Keratinocyte (primary cell): ENCODE results near the gene SLC19A1. TPM values are rescaled to one million over a fixed set of nuclear protein-coding genes. Genes with fewer than 3 reads are reported as not detected.

Experiments
- DNase-seq: peaks from one replicate; pipeline ENCODE4 v3.0.0-alpha.2; 2011; ENCODE audit warnings: low read depth, missing footprints, low spot score
- FAIRE-seq: peaks from 2 replicates; lab custom pipeline; 2011; peaks lifted over from hg19 to GRCh38; lab: Jason Lieb, UNC
- H2AFZ ChIP-seq: 2 replicates; pipeline ENCODE4 v1.6.0; 2012; ENCODE audit warnings: low read length, control low read depth, inconsistent platforms; ENCODE audit not compliant: control insufficient read depth
- H3K27ac ChIP-seq: 2 replicates; pipeline ENCODE4 v1.5.1; 2011; ENCODE audit warnings: low read length; ENCODE audit not compliant: control insufficient read depth, insufficient read depth
- H3K27me3 ChIP-seq: 3 replicates; pipeline ENCODE4 v1.6.0; 2011; ENCODE audit warnings: low read length; ENCODE audit not compliant: control insufficient read depth, insufficient read depth; ENCODE audit errors: extremely low read depth
- H3K36me3 ChIP-seq, 2 experiments: 2 replicates in 1 of 2; 3 replicates in 1 of 2; pipeline ENCODE4 v1.5.1; 2011; ENCODE audit warnings: low read length in 2 of 2, mild to moderate bottlenecking in 1 of 2; ENCODE audit not compliant: control insufficient read depth in 2 of 2, insufficient read depth in 2 of 2; ENCODE audit errors: extremely low read depth in 1 of 2
- H3K4me1 ChIP-seq: 3 replicates; pipeline ENCODE4 v1.5.1; 2011; ENCODE audit warnings: low read length; ENCODE audit not compliant: control insufficient read depth, insufficient read depth; ENCODE audit errors: extremely low read depth
- H3K4me2 ChIP-seq: 3 replicates; pipeline ENCODE4 v1.6.0; 2011; ENCODE audit warnings: low read depth, low read length; ENCODE audit not compliant: control insufficient read depth, insufficient read depth; ENCODE audit errors: extremely low read depth
- H3K4me3 ChIP-seq, 3 experiments: fragments of 200-600 bp in 1 of 3; sonication (generic) in 1 of 3; 2 replicates in 2 of 3; 3 replicates in 1 of 3; pipeline ENCODE4 v1.5.1; 2011 to 2016; ENCODE audit warnings: low read length in 3 of 3, mild to moderate bottlenecking in 3 of 3, control low read depth in 2 of 3, inconsistent platforms in 1 of 3, low read depth in 1 of 3, mixed read lengths in 1 of 3, mixed run types in 1 of 3, moderate library complexity in 1 of 3; ENCODE audit not compliant: control insufficient read depth in 2 of 3, insufficient read depth in 2 of 3; ENCODE audit errors: extremely low read depth in 1 of 3
- H3K79me2 ChIP-seq: 2 replicates; pipeline ENCODE4 v1.6.0; 2012; ENCODE audit warnings: low read length; ENCODE audit not compliant: control insufficient read depth, insufficient read depth
- H3K9ac ChIP-seq: 3 replicates; pipeline ENCODE4 v1.6.0; 2011; ENCODE audit warnings: low read length; ENCODE audit not compliant: control insufficient read depth, insufficient read depth; ENCODE audit errors: extremely low read depth
- H3K9me1 ChIP-seq: 3 replicates; pipeline ENCODE4 v1.6.0; 2011; ENCODE audit warnings: low read length; ENCODE audit not compliant: control insufficient read depth, insufficient read depth; ENCODE audit errors: extremely low read depth
- H3K9me3 ChIP-seq: 2 replicates; pipeline ENCODE4 v1.5.1; 2012; ENCODE audit warnings: low read depth, low read length; ENCODE audit not compliant: control insufficient read depth
- H4K20me1 ChIP-seq: 3 replicates; pipeline ENCODE4 v1.6.0; 2011; ENCODE audit warnings: low read length; ENCODE audit not compliant: control insufficient read depth, insufficient read depth; ENCODE audit errors: extremely low read depth
- CTCF ChIP-seq, 3 experiments: IDR thresholded peaks in 1 of 3; conservative IDR thresholded peaks in 1 of 3; optimal IDR thresholded peaks in 1 of 3; 2 replicates in 2 of 3; 3 replicates in 1 of 3; pipeline versions ENCODE3 to v1.5.1; 2011; ENCODE audit warnings: low read length in 3 of 3, mild to moderate bottlenecking in 3 of 3, moderate library complexity in 2 of 3, control low read depth in 1 of 3, inconsistent platforms in 1 of 3; ENCODE audit not compliant: insufficient read depth in 2 of 3; ENCODE audit errors: extremely low read depth in 1 of 3
- EZH2 ChIP-seq: IDR thresholded peaks from one replicate; pipeline ENCODE4 v1.6.1; 2012; ENCODE audit warnings: inconsistent platforms, mild to moderate bottlenecking, low read length, moderate library complexity
- dilution Hi-C: fragments of 300-500 bp; cut with MboI; formaldehyde crosslinking; loops from one replicate; pipeline ENCODE4 v1.7.0; 2020; ENCODE audit warnings: low sequenced_read_pairs; ENCODE audit not compliant: extremely low pct_ligation_motif_present
- polyA plus RNA-seq, 5 experiments: library from polyadenylated mRNA; depleted of rRNA in 3 of 5; stranded (reverse) in 3 of 5; stranded (forward) in 1 of 5; unstranded in 1 of 5; fragments of >200 nt; gene quantifications; 1 replicate in 1 of 5; 2 replicates in 3 of 5; 3 replicates in 1 of 5; pipeline versions ENCODE4 v1.2.1 to v1.2.3, GENCODE V29; 2011 to 2012; ENCODE audit warnings: missing spikeins in 2 of 5, low read depth in 1 of 5, low replicate concordance in 1 of 5
- small RNA-seq, 3 experiments: library from RNA; depleted of rRNA; stranded (forward); fragments of <200 nt; gene quantifications; one replicate each; pipeline ENCODE3, GENCODE V24; 2012; ENCODE audit warnings: low read depth in 3 of 3, low replicate concordance in 1 of 3; ENCODE audit not compliant: insufficient read length in 3 of 3

SLC19A1 gene
- polyA plus RNA-seq, 1 donor (not counting 4 experiments of a cell fraction or from before 2014, with no cell fraction given), result 3.8 TPM

GRCh38 chr21:45448810-45449657 lies 93.2 kb downstream of the SLC19A1 start:
- H3K4me3 ChIP-seq, result no peak overlapping the region
- no peak overlapping the region for H3K27ac ChIP-seq
- DNase-seq, result no peak
- peaks cover 16% of the 10 kb centered on the region for H3K79me2 ChIP-seq
- FAIRE-seq, result no peak
- TF ChIP-seq CTCF (optimal IDR thresholded peaks at IDR 0.05 in 1 of 3, IDR thresholded peaks at IDR 0.05 in 1 of 3, conservative IDR thresholded peaks at IDR 0.05 in 1 of 3; ENCODE audit: extremely low read depth in 1 of 3, insufficient read depth in 2 of 3, low read length in 3 of 3), result no peak
- no peak for TF ChIP-seq EZH2
- no peaks in the 10 kb centered on the region for H3K27me3 ChIP-seq
- peaks cover 0 to 3% of the 10 kb centered on the region in 2 experiments for H3K36me3 ChIP-seq
- no peaks in the 10 kb centered on the region for H3K9me1 ChIP-seq
- peaks cover under 1% of the 10 kb centered on the region for H4K20me1 ChIP-seq
- no peak overlapping the region for H3K4me2 ChIP-seq
- dilution Hi-C loops, result no loop called here
- no peak overlapping the region for H3K9ac ChIP-seq
- no peak overlapping the region for H2AFZ ChIP-seq
- H3K4me1 ChIP-seq, result peaks cover 35% of the 10 kb centered on the region
- H3K9me3 ChIP-seq, result peaks cover 3% of the 10 kb centered on the region

DNA sequence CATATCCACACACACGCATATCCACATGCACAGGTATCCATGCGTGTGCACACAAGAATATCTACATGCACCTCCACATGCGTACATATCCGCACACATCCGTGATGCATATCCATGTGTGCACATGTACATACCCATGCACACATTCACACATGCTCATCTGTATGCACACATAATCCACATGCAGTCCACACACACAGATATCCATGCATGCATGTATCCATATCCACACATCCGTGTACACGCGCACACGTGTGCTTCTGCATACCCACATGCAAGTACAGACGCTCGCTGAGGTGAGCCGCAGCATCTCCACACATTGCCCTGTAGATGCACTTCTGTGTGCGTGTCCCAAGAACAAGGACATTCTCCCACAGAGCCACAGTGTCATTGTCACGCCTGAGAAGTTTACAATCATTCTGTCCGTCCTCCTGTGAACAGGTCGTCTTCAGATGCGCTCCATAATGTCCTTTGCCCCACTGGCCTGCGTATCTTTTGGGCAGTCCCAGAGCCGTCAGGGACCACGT lies 93.9 kb downstream of the SLC19A1 start:
- H3K36me3 ChIP-seq, result peaks cover 0 to 3% of the 10 kb centered on the region in 2 experiments
- H3K4me2 ChIP-seq, result no peak overlapping the region
- peaks cover 3% of the 10 kb centered on the region for H3K9me3 ChIP-seq
- FAIRE-seq (no peak), DNase-seq (no peak)
- no peaks in the 10 kb centered on the region for H3K27me3 ChIP-seq
- H4K20me1 ChIP-seq, result no peaks in the 10 kb centered on the region
- no peak overlapping the region for H3K4me3 ChIP-seq
- peaks cover 28% of the 10 kb centered on the region for H3K4me1 ChIP-seq
- no peak for TF ChIP-seq CTCF (optimal IDR thresholded peaks at IDR 0.05 in 1 of 3, IDR thresholded peaks at IDR 0.05 in 1 of 3, conservative IDR thresholded peaks at IDR 0.05 in 1 of 3; ENCODE audit: extremely low read depth in 1 of 3, insufficient read depth in 2 of 3, low read length in 3 of 3)
- no peak for TF ChIP-seq EZH2
- H3K27ac ChIP-seq, result no peak overlapping the region
- H3K9me1 ChIP-seq, result no peaks in the 10 kb centered on the region
- H3K9ac ChIP-seq, result no peak overlapping the region
- peaks cover 20% of the 10 kb centered on the region for H3K79me2 ChIP-seq
- dilution Hi-C loops, result no loop called here
- no peak overlapping the region for H2AFZ ChIP-seq

Small RNA genes within 50 kb of the gene (small RNA-seq; reads per million reads assigned to genes)
- 0.13 to 0.50 (median 0.33) reads per million in 3 experiments for gene MIR6815

Other genes with a start within 250 kb of the SLC19A1 start
- 13.0 to 24.0 TPM (median 18.9 TPM) in 3 replicates for gene COL18A1, start 137.3 kb downstream of the SLC19A1 start, polyA plus RNA-seq
- 0.10 to 0.26 TPM (median 0.25 TPM) in 3 replicates for gene PCBP3, start 101.3 kb upstream of the SLC19A1 start, polyA plus RNA-seq